HEK293 (cell line): ENCODE data around the gene MAP3K5.

ENCODE experiments used
- BCL11A ChIP-seq: fragments of 450-650 bp; formaldehyde crosslinking; IDR thresholded peaks from 2 replicates; pipeline ENCODE4 v1.5.1; 2016; ENCODE audit warnings: low read depth, missing biosample characterization, missing genetic modification characterization
- CTCF ChIP-seq: fragments of 450-650 bp; formaldehyde crosslinking; IDR thresholded peaks from 2 replicates; pipeline ENCODE4 v1.5.1; 2016; ENCODE audit warnings: missing biosample characterization, missing genetic modification characterization
- KLF10 ChIP-seq: fragments of 450-650 bp; IDR thresholded peaks from 2 replicates; pipeline ENCODE4 v1.5.1; 2018; ENCODE audit warnings: missing biosample characterization, mild to moderate bottlenecking, missing genetic modification characterization
- KLF7 ChIP-seq: fragments of 450-650 bp; formaldehyde crosslinking; IDR thresholded peaks from 2 replicates; pipeline ENCODE4 v1.5.1; 2016; ENCODE audit warnings: missing biosample characterization, missing genetic modification characterization, borderline replicate concordance
- REST ChIP-seq: fragments of 450-650 bp; formaldehyde crosslinking; IDR thresholded peaks from 2 replicates; pipeline ENCODE4 v1.5.1; 2016; ENCODE audit warnings: missing biosample characterization, missing genetic modification characterization
- TCF7L2 ChIP-seq: IDR thresholded peaks from 2 replicates; pipeline ENCODE4 v1.6.1; 2011; ENCODE audit warnings: low read depth, mild to moderate bottlenecking, inconsistent platforms, low read length, moderate library complexity, borderline replicate concordance
- ZFHX2 ChIP-seq: fragments of 450-650 bp; formaldehyde crosslinking; conservative IDR thresholded peaks from 2 replicates; pipeline ENCODE4 v1.5.1; 2016; ENCODE audit warnings: missing biosample characterization, missing genetic modification characterization
- ZNF211 ChIP-seq: fragments of 450-650 bp; formaldehyde crosslinking; IDR thresholded peaks from 2 replicates; pipeline ENCODE4 v1.5.1; 2016; ENCODE audit warnings: low read depth, missing biosample characterization, missing genetic modification characterization
- ZNF302 ChIP-seq: fragments of 450-650 bp; formaldehyde crosslinking; IDR thresholded peaks from 2 replicates; pipeline ENCODE4 v1.5.1; 2016; ENCODE audit warnings: missing biosample characterization, missing genetic modification characterization, low read depth
- ZNF404 ChIP-seq: fragments of 450-650 bp; formaldehyde crosslinking; IDR thresholded peaks from 2 replicates; pipeline ENCODE4 v1.5.1; 2017; ENCODE audit warnings: missing biosample characterization, missing genetic modification characterization
- ZNF449 ChIP-seq: fragments of 450-650 bp; formaldehyde crosslinking; IDR thresholded peaks from 2 replicates; pipeline ENCODE4 v1.5.1; 2017; ENCODE audit warnings: missing biosample characterization, mild to moderate bottlenecking, missing genetic modification characterization, moderate library complexity
- ZNF701 ChIP-seq: fragments of 450-650 bp; formaldehyde crosslinking; IDR thresholded peaks from 2 replicates; pipeline ENCODE4 v1.5.1; 2016; ENCODE audit warnings: missing biosample characterization, missing genetic modification characterization
- TF ChIP-seq, protein P1 (sequence below): fragments of 450-650 bp; formaldehyde crosslinking; IDR thresholded peaks from 2 replicates; pipeline ENCODE4 v1.5.1; 2016; ENCODE audit warnings: missing biosample characterization, missing genetic modification characterization

- TF ChIP-seq ZNF449 (tag by site-specific recombination) (no peak), CTCF (no peak), REST (no peak), TCF7L2 (no peak), ZNF404 (no peak), KLF10 (tag by site-specific recombination) (no peak), ZNF701 (tag by site-specific recombination) (no peak), BCL11A (no peak), ZNF302 (tag by site-specific recombination) (no peak), ZFHX2 (tag by site-specific recombination) (no peak), ZNF211 (no peak), KLF7 (tag by site-specific recombination) (no peak)
- TF ChIP-seq, protein P1, sequence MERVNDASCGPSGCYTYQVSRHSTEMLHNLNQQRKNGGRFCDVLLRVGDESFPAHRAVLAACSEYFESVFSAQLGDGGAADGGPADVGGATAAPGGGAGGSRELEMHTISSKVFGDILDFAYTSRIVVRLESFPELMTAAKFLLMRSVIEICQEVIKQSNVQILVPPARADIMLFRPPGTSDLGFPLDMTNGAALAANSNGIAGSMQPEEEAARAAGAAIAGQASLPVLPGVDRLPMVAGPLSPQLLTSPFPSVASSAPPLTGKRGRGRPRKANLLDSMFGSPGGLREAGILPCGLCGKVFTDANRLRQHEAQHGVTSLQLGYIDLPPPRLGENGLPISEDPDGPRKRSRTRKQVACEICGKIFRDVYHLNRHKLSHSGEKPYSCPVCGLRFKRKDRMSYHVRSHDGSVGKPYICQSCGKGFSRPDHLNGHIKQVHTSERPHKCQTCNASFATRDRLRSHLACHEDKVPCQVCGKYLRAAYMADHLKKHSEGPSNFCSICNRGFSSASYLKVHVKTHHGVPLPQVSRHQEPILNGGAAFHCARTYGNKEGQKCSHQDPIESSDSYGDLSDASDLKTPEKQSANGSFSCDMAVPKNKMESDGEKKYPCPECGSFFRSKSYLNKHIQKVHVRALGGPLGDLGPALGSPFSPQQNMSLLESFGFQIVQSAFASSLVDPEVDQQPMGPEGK (tag by site-specific recombination) = no peak
Measured at GRCh38 chr6:136599329-136600011, 192.8 kb downstream of the MAP3K5 start.
